CD1c-positive myeloid dendritic cell (primary cell): ENCODE measurements around the gene ITGAD.

ENCODE experiments used
- DNase-seq: peaks from one replicate; pipeline ENCODE4 v3.0.0-alpha.2; 2016; ENCODE audit errors: extremely low spot score

The ITGAD gene

DNA sequence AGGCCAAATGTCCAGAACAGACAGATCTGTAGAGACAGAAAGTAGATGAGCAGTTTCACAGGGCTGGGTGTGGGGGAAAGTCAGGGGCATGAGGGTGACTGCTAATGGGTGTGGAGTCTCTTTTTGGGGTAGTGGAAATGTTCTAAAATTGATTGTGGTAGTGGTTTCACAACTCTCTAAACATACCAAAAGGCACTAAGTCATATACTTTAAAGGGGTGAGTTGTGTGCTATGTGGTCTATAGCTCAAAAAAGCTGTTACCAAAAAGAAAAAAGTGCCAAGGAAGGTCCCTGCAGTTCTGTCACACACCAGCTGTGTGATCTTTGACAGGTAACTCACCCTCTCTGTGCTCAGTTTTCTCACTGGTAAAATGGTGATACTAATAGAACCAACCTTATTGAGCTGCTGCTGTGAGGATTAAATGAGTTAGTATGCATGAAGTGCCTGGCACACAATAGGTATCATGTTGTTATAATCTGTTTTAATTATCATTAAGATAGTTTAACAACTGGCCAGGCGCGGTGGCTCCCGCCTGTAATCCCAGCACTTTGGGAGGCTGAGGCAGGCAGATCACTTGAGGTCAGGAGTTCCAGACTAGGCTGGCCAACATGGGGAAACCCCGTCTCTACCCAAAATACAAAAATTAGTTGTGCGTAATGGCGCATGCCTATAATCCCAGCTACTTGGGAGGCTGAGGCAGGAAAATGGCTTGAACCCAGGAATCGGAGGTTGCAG lies 27.8 kb upstream of the ITGAD start:
- no peak for DNase-seq

DNA sequence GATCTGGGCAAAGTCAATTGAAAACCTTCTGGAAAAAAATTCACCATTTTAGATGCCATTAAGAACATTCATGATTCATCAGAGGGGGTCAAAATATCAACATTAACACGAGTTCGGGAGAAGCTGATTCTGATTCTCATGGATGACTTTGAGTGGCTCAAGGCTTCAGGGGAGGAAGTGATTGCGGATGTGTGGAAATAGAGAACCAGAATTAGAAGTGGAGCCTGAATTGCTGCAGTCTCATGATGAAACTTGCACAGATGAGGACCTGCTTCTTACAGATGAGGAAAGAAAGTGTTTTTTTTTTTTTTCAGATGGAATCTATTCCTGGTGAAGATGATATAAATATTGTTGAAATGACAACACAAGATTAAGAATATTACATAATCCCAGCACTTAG lies 25.3 kb upstream of the ITGAD start:
- peak; percentile 82 for DNase-seq

DNA sequence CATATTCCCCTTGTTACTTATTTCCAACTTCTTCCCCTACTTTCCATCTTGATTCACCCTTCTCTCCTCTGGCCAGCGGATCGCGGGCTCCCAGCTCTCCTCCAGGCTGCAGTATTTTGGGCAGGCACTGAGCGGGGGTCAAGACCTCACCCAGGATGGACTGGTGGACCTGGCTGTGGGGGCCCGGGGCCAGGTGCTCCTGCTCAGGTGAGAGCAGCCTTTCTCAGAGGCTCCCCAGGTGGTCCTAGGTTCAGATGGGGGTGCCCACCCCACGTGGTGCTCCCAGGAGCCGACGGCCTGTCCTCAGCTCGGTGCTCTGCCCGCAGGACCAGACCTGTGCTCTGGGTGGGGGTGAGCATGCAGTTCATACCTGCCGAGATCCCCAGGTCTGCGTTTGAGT lies 22.1 kb upstream of the ITGAD start:
- DNase-seq = no peak

DNA sequence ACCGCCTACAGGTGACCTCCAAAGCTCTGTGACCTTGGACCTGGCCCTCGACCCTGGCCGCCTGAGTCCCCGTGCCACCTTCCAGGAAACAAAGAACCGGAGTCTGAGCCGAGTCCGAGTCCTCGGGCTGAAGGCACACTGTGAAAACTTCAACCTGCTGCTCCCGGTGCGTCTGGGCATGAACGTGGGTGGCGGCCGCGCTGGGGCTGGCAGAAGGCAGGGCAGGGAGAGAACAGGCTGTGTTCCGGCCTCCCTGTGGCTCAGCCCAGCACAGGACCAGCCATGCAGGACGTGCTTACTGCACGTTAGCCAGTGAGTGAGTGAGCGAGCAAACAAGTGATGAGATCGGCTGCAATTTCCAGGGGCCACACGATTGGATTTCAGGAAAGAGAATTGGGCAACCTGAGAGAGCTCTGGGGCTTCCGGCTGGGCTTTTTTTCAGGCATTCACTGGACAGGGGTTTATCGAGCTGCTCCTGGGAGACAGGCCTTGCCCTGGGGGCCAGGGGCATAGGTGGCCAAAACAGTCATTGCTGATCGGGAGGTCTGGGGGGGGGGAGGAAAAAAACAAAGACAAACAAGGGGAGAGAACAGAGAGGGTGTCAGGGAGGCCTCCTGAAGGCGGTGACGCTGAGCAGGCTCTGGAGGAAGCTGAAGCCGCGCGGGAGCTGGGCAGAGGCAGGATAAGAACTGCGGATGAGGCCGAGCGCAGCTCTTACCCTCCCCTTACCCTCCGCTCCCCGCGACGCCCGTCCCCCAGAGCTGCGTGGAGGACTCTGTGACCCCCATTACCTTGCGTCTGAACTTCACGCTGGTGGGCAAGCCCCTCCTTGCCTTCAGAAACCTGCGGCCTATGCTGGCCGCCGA lies 21.3 kb upstream of the ITGAD start:
- DNase-seq = no peak

DNA sequence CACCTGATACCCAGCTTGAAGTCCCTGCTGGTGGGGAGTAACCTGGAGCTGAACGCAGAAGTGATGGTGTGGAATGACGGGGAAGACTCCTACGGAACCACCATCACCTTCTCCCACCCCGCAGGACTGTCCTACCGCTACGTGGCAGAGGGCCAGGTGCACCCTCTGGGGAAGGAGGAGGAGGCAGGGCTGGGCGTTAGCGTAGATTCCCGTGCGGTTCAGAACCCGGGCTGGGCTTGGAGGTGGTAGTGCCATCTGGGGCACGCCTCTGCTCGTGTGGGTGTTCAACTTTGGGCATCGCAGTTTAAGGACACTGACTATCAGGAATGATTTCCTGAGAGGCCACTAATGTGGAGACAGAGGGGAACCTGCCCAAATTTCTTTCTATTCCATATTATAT lies 19.9 kb upstream of the ITGAD start:
- DNase-seq = no peak

DNA sequence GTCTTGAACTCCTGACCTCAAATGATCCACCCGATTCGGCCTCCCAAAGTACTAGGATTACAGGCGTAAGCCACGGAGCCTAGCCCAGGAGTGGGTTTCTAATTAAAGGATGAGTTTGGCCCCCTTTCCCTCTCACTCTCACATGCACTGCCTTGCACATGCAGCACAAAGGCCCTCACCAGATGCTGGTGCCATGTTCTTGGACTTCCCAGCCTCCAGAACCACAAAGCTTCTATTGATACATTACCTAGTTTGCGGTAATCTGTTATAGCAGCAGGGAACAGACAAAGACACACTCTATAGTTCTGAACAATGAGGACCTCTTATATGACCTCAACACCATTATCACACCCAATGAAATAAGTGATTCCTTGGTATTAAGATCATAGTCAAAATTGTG lies 17.9 kb upstream of the ITGAD start:
- no peak for DNase-seq

DNA sequence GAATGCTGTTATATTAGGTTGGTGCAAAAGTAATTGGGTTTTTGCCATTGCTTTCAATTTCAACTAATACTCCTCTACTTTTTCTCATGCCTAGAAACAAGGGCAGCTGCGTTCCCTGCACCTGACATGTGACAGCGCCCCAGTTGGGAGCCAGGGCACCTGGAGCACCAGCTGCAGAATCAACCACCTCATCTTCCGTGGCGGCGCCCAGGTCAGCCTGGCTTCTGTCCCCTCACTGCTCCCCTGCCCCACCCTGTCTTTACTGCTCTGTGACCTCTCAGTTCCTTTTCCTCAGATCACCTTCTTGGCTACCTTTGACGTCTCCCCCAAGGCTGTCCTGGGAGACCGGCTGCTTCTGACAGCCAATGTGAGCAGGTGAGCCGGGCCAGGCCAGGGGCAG lies 16.4 kb upstream of the ITGAD start:
- no peak for DNase-seq

DNA sequence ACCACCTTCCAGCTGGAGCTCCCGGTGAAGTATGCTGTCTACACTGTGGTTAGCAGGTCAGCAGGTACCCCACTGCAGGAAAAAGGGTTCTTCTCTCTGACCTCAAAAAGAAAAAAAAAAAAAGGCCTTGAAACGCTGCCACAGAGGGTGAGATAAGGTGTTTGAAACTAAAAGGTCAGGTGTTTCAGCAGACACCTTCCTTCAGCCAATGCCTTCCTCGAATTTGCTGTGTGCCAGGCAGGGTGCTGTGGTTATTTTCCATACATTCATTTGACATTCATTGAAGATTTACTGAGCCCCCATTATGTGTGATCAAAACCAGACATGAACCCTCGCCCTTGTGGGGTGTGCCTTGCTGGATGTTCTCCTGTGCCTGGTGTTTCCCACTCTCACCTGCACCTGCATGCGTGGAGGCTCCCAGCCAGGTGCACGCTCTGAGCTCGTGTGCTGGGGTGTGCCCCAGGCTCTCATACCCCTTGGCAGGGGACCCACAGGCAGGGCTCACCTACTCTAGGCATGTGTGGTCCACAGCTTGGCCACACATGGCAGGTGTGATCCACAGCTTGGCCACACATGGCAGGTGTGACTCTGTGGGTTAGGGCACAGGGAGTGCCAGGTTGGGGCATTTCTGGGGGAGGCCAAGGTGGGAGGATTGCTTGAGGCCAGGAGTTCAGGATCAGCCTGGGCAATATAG lies 15.8 kb upstream of the ITGAD start:
- DNase-seq = no peak

DNA sequence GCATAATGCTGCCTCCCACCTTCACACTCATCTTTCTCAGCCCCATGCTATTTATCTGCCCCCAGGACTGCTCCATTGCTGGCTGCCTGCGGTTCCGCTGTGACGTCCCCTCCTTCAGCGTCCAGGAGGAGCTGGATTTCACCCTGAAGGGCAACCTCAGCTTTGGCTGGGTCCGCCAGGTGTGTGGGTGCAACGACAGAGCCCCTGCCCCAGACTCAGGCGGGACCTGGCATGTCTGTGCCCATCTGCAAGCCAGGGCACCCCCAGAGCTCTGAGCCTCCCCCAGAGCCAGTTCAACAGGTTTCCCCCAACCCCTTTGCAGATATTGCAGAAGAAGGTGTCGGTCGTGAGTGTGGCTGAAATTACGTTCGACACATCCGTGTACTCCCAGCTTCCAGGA lies 12.9 kb upstream of the ITGAD start:
- DNase-seq = no peak

DNA sequence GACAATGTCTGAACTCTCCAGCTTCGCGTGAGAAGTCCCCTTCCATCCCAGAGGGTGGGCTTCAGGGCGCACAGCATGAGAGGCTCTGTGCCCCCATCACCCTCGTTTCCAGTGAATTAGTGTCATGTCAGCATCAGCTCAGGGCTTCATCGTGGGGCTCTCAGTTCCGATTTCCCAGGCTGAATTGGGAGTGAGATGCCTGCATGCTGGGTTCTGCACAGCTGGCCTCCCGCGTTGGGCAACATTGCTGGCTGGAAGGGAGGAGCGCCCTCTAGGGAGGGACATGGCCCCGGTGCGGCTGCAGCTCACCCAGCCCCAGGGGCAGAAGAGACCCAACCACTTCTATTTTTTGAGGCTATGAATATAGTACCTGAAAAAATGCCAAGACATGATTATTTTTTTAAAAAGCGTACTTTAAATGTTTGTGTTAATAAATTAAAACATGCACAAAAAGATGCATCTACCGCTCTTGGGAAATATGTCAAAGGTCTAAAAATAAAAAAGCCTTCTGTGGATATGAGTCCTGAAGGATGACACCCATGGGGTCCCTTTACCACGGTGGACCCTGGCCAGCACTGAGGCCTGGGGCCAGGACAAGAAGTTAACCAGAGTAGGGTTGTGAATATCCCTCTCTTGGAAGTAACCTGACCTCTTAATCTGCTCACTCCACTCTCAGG lies 10.5 kb upstream of the ITGAD start:
- peak; percentile 80 for DNase-seq

DNA sequence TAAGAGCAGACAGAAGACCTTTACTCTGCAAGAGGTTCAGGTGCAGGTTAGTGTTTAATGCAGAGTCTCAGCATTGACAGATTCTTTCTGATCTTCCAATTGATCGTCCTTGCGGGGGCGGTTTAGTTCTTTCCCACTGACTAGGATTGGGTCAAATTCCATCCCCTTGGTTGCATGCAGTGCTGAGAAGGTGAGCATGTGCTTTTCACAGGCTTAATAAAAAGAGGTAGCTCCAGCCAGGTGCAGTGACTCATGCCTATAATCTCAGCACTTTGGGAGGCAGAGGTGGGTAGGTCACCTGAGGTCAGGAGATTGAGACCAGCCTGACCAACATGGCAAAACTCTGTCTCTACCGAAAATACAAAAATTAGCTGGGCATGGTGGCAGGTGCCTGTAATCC lies 7.5 kb upstream of the ITGAD start:
- DNase-seq = no peak

DNA sequence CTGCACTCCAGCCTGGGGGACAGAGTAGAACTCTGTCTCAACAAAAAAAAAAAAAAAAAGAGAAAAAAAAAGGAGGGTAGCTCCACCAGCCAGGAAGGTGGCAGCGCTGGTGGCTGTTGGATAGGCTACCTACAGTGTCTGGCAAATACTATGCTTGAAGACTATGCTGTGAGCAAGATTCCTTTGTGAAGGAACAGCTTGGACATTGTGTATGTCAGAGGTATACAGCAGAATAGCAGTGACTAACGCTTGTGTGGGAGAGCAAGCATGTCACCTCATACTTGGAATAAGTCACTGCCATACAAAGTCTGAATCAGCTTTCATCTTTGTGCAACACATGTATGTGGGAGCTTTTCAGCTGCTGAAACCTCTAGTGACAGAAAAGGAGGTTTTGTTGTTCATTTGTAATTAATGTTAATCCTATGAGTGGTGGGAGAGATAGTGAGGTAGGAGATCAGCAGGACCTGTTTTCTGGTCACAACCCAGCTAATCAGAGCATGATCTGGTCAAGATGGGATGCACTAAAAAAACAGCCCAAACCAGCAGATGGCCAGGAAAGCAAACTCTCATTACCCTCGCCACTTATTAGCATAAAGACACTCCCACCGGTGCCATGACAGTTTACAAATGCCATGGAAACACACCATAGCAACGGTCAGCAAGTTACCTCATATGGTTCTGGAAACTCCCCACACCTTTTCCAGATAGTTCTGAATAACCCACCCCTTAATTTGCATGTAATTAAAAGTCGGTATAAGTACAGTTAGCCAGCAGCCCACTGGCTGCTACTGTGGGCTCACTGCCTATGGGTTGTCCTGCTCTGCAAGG lies 6.8 kb upstream of the ITGAD start:
- peak; percentile 91 for DNase-seq

DNA sequence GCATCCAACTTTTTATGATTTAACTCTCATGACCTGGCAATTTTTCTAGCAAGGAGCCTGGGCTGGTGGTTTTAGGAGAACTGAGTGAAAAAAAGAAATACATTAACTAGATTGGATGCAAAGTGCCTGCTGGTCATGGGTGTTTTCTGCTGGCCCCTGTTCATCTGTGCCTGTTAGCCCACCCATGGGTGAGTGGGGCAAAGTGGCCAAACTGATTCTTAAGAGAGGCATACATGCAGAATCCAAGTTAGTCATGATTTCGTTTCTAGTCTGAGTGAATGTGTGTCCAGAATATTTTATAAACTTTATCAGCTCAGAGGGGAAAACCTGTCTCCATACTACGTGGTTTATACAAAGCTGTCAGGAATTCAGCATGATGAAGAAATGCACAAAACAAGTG lies 4.6 kb upstream of the ITGAD start:
- no peak for DNase-seq

DNA sequence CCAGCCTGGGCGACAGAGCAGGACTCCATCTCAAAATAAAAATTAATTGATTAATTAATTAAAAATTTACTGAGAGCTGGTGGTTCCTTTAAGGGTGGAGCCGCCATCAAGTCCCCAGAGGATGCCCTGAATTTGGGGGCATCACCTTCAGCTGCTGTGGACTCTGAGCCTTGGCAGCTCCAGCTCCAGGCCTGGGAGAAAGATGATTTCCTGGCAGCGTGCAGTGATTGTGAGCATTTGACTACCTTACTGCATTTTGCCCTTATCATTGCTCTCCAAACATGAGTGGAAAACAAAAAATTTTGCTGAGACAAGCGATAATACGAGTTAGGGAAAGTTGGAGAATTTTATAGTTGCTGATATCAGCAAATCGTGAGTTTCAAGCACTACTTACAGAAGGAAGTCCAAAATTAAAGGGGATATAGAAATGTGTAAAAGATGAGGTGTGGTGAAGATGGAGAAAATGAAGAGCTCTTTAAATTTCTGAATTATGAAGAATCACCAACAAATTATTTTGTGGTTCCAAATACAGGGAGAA lies 2.6 kb upstream of the ITGAD start:
- no peak for DNase-seq

DNA sequence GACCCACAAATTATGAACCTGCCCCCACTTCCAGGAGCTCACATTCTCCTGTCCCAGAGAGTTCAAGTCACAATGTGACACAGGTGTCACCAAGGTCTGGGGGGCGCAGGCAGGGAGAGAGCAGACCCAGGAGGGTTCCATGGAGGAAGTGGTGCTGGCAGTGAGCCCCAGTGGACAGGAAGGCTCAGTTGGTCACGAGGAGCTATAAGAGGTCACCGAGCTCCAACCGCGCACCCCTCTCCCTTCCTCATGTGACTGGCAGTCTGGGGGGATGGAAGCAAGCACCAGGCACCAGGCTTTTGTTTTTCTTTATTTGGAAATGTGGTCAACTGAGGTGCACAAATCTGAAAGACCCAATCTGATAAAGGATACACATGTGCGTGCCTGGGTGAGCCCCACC lies 2.5 kb downstream of the ITGAD start:
- DNase-seq = peak; percentile 37

DNA sequence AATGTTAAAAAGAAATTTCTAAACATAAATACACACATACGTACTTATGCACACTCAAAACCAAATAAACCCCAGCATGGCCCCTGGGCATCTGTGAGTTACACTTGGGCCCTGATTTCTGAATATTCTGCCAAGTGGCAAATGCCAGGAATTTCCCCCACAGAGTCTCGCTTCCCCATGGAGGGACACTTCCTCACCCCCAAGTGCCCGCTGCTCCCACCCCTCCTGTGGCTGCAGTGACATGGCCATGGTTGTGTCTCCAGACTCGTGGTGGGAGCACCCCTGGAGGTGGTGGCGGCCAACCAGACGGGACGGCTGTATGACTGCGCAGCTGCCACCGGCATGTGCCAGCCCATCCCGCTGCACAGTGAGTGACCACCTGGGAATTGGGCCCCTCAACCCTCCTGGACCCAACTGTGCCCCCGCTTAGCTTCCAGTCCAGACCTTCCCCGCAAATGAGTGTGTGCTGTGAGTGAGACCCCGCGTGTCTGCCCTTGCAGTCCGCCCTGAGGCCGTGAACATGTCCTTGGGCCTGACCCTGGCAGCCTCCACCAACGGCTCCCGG lies 4.0 kb downstream of the ITGAD start:
- DNase-seq = peak; percentile 72

DNA sequence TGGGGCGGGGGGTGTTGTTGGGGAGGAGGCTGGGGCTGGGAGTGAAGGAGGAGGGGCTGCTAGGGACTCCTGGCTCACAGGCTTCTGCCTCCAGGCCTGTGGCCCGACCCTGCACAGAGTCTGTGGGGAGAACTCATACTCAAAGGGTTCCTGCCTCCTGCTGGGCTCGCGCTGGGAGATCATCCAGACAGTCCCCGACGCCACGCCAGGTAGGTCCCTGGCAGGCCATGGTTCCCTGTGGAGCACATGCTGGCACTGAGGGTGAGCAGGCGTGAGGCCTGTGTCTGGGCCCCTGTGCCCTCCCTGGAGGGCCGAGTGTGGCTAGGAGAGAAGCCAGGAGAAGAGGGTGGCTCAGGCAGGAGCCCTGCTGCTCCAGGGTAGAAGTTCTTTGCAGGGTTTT lies 4.6 kb downstream of the ITGAD start:
- DNase-seq = no peak

DNA sequence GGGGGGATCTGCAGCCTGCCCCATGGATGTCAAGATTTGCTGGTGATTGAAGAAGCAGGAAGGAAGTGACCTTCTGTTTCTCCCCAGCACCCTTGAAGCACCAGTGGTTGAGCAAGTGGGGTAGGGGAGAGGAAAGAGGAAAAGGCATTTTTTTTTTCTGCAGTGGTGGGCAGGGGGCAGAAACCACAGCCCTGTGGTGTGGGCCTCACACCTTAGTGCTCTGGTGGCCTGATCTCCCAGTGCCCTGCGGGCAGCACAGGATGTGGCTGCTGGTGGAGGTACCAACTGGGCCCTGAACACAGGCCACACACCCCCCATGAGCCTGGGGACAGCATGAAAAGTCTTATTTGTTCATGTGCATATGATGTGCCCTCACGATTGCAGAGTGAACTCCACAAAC lies 7.1 kb downstream of the ITGAD start:
- DNase-seq = peak; percentile 36

DNA sequence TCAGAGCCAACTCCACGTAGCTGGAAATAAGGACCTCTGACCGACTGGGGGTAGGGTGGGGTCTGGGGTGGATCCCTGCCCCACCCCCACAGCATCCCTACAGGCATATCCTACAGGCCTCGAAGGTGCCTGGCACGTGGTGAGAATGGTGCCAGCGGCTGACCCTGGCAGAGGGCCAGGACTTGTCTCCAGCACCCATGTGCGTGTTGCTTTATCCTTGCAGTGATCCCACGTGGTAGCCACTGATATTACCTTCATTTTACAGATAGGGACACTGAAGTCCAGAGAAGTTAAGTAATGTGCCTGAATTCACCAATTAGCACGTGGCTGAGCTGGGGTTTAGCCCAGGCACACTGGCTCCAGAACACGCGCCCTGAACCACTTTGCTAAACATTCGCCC lies 8.3 kb downstream of the ITGAD start:
- DNase-seq = no peak

DNA sequence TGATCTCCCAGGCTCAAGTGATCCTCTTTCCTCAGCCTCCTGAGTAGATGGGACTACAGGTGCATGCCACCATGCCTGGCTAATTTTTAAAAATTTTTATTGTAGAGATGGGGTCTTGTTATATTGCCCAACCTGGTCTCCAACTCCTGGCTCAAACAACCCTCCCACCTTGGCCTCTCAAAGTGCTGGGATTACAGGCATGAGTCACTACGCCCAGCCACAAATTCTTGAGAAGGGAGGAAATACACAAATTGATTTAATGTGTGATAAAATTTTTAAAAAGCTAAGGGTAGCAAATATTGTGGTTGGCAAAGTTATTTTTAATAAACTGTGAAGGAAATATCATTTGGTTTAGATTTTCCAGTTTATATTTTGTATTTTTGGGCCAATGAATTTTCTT lies 9.6 kb downstream of the ITGAD start:
- no peak for DNase-seq
